BLaER1 treated with 17β-estradiol and CSF1 and Interleukin-3, amounts not matched to agents 10 nM and 100 nM (cell line): ENCODE data around the gene SPG11.

Experiments
- H3K27ac ChIP-seq, 11 experiments: shearing (Covaris generic); formaldehyde crosslinking; 2 replicates each; pipeline ENCODE4 v1.8.1; 2022
- H3K27me3 ChIP-seq, 11 experiments: shearing (Covaris generic); formaldehyde crosslinking; 2 replicates each; pipeline ENCODE4 v1.8.1; 2022
- H3K36me3 ChIP-seq, 11 experiments: shearing (Covaris generic); formaldehyde crosslinking; 2 replicates each; pipeline ENCODE4 v1.8.1; 2022
- H3K4me1 ChIP-seq, 10 experiments: shearing (Covaris generic); formaldehyde crosslinking; 2 replicates each; pipeline ENCODE4 v1.8.1; 2022
- H3K4me2 ChIP-seq, 11 experiments: shearing (Covaris generic); formaldehyde crosslinking; 2 replicates each; pipeline ENCODE4 v1.8.1; 2022
- H3K4me3 ChIP-seq, 10 experiments: shearing (Covaris generic); formaldehyde crosslinking; 2 replicates each; pipeline ENCODE4 v1.8.1; 2022
- H3K9ac ChIP-seq, 11 experiments: shearing (Covaris generic); formaldehyde crosslinking; 2 replicates each; pipeline ENCODE4 v1.8.1; 2022
- H3K9me3 ChIP-seq, 11 experiments: shearing (Covaris generic); formaldehyde crosslinking; replicated peaks in 1 of 11; 2 replicates each; pipeline ENCODE4 v1.8.1; 2022
- H4K20me1 ChIP-seq, 11 experiments: shearing (Covaris generic); formaldehyde crosslinking; 2 replicates each; pipeline ENCODE4 v1.8.1; 2022
- Cebpa-rat ChIP-seq, 11 experiments: shearing (Covaris generic); IDR thresholded peaks; 2 replicates each; pipeline ENCODE4 v1.8.1; 2022

The SPG11 gene

DNA sequence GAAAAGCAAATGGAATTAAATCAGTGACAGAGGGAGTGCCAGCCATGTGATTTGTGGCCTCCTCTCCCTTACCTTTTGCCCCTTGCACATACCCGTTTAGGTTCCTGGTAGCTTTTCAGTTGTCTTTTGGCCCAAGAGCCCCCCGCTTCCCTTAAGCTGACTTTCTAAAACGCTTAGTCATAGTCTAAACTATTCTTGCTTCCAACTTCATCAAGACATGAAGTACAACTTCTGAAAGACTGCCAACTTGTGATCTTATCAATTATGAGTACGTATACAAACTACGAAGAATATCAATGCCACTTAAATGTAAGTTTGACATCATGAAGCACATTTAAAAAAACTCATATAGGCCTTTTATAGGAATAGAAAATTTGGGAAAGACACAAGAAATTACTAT, 64.6 kb downstream of the SPG11 start:
- H3K36me3 ChIP-seq = peaks cover 44 to 100% (median 77%) of the 10 kb centered on the region in 11 experiments
- H3K4me1 ChIP-seq = peaks cover 0 to 6% (median 2%) of the 10 kb centered on the region in 10 experiments; a peak in 12 of 20 replicates

DNA sequence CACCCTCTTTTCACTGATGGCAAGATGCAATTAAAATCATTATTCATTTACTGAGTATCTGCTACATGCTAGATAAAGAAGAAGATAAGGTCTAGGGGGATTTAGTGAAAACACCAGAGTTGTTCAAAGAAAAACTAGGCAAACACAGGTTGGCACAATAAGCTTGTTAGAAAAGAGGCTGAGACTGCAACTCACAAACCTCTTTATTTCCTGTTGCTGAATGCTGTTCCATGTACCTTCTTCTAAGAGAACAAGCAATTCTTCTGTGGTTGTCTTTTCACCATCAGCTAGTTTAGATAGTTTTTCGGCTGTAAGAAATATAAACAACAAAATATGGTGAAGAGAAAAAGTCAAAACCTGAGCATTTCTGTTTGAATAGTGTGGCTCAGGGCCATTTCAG, 65.4 kb downstream of the SPG11 start:
- no peak overlapping the region for H3K9ac ChIP-seq
- TF ChIP-seq Cebpa-rat (IDR thresholded peaks at IDR 0.05) = no peak
- no peak overlapping the region for H3K27ac ChIP-seq
- no peaks in the 10 kb centered on the region for H3K27me3 ChIP-seq
- peaks cover 0 to 14% (median 9%) of the 10 kb centered on the region in 10 experiments; a peak in 13 of 20 replicates for H3K4me1 ChIP-seq
- no peaks in the 10 kb centered on the region for H3K9me3 ChIP-seq
- peaks cover 39 to 100% (median 78%) of the 10 kb centered on the region in 11 experiments for H3K36me3 ChIP-seq
- no peak overlapping the region for H3K4me3 ChIP-seq
- no peak overlapping the region for H3K4me2 ChIP-seq
- 0 out of 22 replicates have a peak, but pooled peaks cover 0 to 3% (median 0%) of the 10 kb centered on the region in 11 experiments for H4K20me1 ChIP-seq

More for the DNA sequence above, 64.6 kb downstream of the SPG11 start:
- Histone ChIP-seq H3K27ac (no peak overlapping the region), H3K9me3 (no peaks in the 10 kb centered on the region), H3K4me2 (no peak overlapping the region), H3K4me3 (no peak overlapping the region), H4K20me1 (0 out of 22 replicates have a peak, but pooled peaks cover 0 to 3% (median 0%) of the 10 kb centered on the region in 11 experiments), H3K27me3 (no peaks in the 10 kb centered on the region), H3K9ac (no peak overlapping the region)
- TF ChIP-seq Cebpa-rat (IDR thresholded peaks at IDR 0.05) = no peak

DNA sequence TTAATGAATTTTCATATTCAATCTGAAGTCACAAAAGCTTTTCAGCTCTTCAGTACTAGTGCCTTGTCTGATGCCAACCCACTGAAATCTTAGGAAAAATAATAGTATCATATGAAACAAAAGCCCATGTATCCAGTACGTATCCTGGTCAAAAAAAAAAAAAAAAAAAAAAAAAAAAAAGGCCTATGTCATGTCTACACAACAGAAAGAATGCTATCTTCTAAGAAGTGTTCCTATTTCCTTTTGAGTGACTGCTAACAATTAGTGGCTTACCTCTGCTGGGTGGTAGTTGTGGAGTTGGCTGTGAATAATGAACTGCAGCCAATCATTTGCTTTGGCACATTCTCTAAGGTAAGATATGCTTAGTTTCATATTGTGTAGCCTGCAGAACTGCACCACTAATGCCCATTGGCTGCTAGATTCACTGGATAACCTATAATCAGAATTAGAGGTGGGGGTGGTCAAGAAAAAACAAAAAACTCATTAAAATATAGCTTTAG, 66.9 kb downstream of the SPG11 start:
- Histone ChIP-seq H3K27ac (no peak overlapping the region), H3K4me2 (no peak overlapping the region), H3K4me3 (no peak overlapping the region), H3K4me1 (peaks cover 0 to 14% (median 9%) of the 10 kb centered on the region in 10 experiments; a peak in 13 of 20 replicates), H3K27me3 (no peaks in the 10 kb centered on the region), H3K9me3 (no peaks in the 10 kb centered on the region), H3K9ac (no peak overlapping the region), H4K20me1 (0 out of 22 replicates have a peak, but pooled peaks cover 0 to 3% (median 0%) of the 10 kb centered on the region in 11 experiments), H3K36me3 (peaks cover 43 to 100% (median 82%) of the 10 kb centered on the region in 11 experiments)
- no peak for TF ChIP-seq Cebpa-rat (IDR thresholded peaks at IDR 0.05)

DNA sequence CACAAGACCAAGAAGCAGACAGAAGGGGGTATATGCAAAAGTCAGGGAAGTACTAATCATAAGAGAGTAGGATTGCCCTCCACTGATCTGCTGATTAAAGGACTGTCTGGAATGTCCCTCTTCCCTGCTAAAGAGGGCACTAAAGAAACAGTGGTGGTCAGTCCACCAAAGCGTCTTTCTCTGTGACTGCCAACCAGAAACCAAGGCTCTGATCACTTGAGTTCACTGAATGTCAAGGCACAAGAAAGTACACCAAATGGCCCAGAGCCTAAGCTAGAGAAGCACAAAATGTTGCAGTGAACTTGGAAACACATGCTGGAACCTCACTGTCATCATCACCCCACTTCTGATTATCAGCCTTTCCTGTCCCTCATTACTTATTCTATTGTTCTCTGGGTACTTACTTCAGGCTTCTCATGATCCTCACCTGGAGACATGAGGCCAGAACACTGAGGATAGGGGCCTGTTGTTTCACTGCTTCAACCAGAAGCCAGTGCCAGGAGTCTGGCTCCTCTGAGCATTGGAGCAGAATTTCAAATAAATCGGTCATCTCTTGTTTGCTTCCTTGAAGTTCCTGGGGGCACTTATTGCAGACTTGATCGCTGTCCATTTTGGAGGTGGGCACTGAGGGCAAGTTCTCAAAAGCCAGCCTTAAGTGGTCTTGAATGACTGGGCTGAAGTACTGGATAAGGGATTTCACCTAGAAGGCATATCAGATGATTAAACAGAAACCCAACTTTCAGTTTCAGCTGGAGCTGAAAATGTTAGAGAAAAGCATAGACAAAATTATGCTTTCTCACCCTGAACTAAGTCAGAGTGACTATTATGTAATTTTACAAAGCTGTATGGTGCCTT, 67.6 kb downstream of the SPG11 start:
- Histone ChIP-seq H3K9me3 (no peaks in the 10 kb centered on the region), H3K36me3 (peaks cover 45 to 100% (median 86%) of the 10 kb centered on the region in 11 experiments), H3K27ac (no peak overlapping the region), H4K20me1 (0 out of 22 replicates have a peak, but pooled peaks cover 0 to 3% (median 0%) of the 10 kb centered on the region in 11 experiments), H3K4me3 (no peak overlapping the region), H3K4me1 (peaks cover 0 to 14% (median 9%) of the 10 kb centered on the region in 10 experiments; a peak in 13 of 20 replicates), H3K9ac (no peak overlapping the region), H3K4me2 (no peak overlapping the region), H3K27me3 (no peaks in the 10 kb centered on the region)
- no peak for TF ChIP-seq Cebpa-rat (IDR thresholded peaks at IDR 0.05)

DNA sequence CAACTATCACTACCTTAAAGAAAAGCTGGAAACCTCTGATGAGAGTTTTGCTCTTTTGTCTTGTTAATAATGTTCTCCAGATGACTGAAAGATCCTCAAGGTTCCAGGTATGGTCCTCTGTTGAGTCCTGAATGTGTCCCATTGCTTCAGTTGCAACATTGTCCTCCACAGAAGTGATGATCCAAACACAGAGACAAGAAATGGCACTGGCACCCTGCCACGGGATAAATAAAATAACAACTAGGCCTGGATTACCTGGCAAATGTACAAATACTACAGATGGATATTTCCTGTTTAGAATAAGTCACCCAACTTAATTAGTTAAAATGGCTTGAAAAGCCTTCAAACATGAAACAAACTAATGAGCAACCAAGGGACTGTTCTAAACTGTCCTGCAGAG, 68.2 kb downstream of the SPG11 start:
- no peak for TF ChIP-seq Cebpa-rat (IDR thresholded peaks at IDR 0.05)
- Histone ChIP-seq H3K9me3 (no peaks in the 10 kb centered on the region), H3K4me3 (no peak overlapping the region), H3K27me3 (no peaks in the 10 kb centered on the region), H3K4me1 (peaks cover 0 to 14% (median 9%) of the 10 kb centered on the region in 10 experiments; a peak in 13 of 20 replicates), H3K27ac (no peak overlapping the region), H3K9ac (no peak overlapping the region), H3K36me3 (peaks cover 52 to 100% (median 88%) of the 10 kb centered on the region in 11 experiments), H4K20me1 (0 out of 22 replicates have a peak, but pooled peaks cover 0 to 3% (median 0%) of the 10 kb centered on the region in 11 experiments), H3K4me2 (no peak overlapping the region)

DNA sequence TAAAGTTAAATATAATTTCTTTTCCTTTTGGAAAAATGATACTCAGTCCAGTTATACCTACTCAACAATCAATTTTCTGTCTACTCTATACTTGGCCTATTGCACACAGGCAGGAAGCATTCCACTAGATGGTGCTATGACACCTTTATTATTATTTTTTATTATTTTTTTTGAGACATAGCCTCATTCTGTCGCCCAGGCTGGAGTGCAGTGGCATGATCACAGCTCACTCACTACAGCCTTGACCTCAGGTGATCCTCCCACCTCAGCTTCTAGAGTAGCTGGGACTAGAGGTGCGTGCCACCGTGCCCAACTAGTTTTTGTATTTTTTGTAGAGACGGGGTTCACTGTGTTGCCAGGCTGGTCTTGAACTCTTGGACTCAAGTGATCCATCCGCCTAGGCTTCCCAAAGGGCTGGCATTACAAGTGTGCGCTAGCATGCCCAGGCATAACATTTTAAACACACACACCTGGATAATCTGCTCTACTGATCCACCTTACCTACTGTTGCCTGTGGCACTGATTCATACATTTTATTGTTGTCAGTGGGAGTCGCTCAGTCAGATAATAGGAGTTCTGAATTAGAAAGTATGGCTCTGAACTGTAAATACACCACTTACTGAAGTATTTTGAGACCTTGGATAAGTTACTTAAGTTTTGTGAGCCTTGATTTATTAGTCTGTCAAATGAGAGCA, 70.3 kb downstream of the SPG11 start:
- Histone ChIP-seq H3K4me2 (peak overlapping the region in 7 of 11 experiments; percentile 15 to 57 (median 47); a peak in 12 of 22 replicates), H3K36me3 (peaks cover 70 to 100% (median 98%) of the 10 kb centered on the region in 11 experiments), H3K4me1 (peaks cover 0 to 14% (median 9%) of the 10 kb centered on the region in 10 experiments; a peak in 15 of 20 replicates), H3K27me3 (no peaks in the 10 kb centered on the region), H3K4me3 (no peak overlapping the region), H3K27ac (peak overlapping the region in 4 of 11 experiments; percentile 23 to 58 (median 32); a peak in 7 of 22 replicates), H4K20me1 (0 out of 22 replicates have a peak, but pooled peaks cover 0 to 3% (median 0%) of the 10 kb centered on the region in 11 experiments), H3K9ac (no peak overlapping the region; a peak in 1 of 22 replicates), H3K9me3 (no peaks in the 10 kb centered on the region)
- TF ChIP-seq Cebpa-rat (IDR thresholded peaks at IDR 0.05) = no peak

DNA sequence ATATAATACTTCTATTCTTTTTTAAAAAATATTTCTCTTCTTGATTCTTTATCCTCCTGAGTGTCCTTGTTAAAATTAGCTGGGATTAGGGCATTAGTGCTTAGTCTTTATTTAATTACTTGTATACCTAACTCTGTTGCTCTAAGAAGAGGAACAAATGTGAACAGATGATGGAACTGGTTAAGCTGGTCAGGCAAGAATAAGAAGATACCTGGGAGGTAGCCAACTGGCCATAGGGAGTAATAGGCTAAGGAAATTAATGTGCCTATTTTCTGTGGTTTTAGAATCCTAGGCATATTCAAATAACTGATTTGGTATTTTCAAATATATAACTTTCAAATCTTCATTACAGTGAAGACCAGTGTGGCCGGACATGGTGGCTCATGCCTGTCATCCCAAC, 72.1 kb downstream of the SPG11 start:
- H3K4me1 ChIP-seq = peaks cover 0 to 14% (median 9%) of the 10 kb centered on the region in 10 experiments; a peak in 15 of 20 replicates
- no peak overlapping the region for H3K4me3 ChIP-seq
- no peak overlapping the region for H3K4me2 ChIP-seq
- H3K27ac ChIP-seq = no peak overlapping the region
- peaks cover 71 to 100% (median 95%) of the 10 kb centered on the region in 11 experiments for H3K36me3 ChIP-seq
- no peaks in the 10 kb centered on the region for H3K27me3 ChIP-seq
- H3K9me3 ChIP-seq = no peaks in the 10 kb centered on the region
- H3K9ac ChIP-seq = no peak overlapping the region
- TF ChIP-seq Cebpa-rat (IDR thresholded peaks at IDR 0.05) = no peak
- 0 out of 22 replicates have a peak, but pooled peaks cover 0 to 3% (median 0%) of the 10 kb centered on the region in 11 experiments for H4K20me1 ChIP-seq

DNA sequence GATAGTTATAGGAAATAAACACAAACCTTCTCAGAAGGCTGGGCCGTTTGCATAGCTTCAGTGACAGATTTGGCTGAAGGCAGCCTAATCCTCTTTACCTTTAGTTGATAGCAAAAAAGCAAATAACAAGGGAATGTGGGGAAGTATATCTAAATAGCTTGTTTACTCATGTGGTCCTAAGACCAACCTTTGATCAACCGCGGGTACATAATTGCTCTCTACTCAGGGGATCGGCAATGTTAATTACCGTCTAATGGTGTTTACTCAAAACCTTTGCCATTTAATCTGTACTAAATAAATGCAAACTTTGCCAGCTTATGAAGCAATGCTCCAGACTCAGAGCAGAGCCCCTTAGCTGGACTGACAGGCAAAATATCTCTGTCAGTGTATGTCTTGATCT, 74.9 kb downstream of the SPG11 start:
- TF ChIP-seq Cebpa-rat (IDR thresholded peaks at IDR 0.05) = no peak
- no peaks in the 10 kb centered on the region for H3K27me3 ChIP-seq
- H3K9me3 ChIP-seq = no peaks in the 10 kb centered on the region
- no peak overlapping the region for H3K9ac ChIP-seq
- no peak overlapping the region for H3K4me2 ChIP-seq
- H3K4me3 ChIP-seq = no peak overlapping the region
- H3K36me3 ChIP-seq = peaks cover 79 to 100% (median 96%) of the 10 kb centered on the region in 11 experiments
- H3K4me1 ChIP-seq = peaks cover 0 to 8% (median 4%) of the 10 kb centered on the region in 10 experiments; a peak in 14 of 20 replicates
- peaks cover 0 to 7% (median 0%) of the 10 kb centered on the region in 11 experiments; a peak in 2 of 22 replicates for H4K20me1 ChIP-seq
- H3K27ac ChIP-seq = no peak overlapping the region
